GM23338 (cell line): ENCODE data around the gene LRIG1.

ENCODE experiments used
- EZH2 ChIP-seq: fragments of 200-600 bp; sonication (generic); IDR thresholded peaks from one replicate; pipeline ENCODE4 v1.8.0; 2017; ENCODE audit warnings: antibody characterized with exemption, mild to moderate bottlenecking, low read depth; ENCODE audit not compliant: unreplicated experiment
- POLR2AphosphoS5 ChIP-seq: IDR thresholded peaks from 2 replicates; pipeline ENCODE4 v1.6.1; 2016; ENCODE audit warnings: antibody characterized with exemption, low read depth
- STAT1 ChIP-seq: IDR thresholded peaks from one replicate; pipeline ENCODE4 v1.6.1; 2016; ENCODE audit warnings: antibody characterized with exemption; ENCODE audit not compliant: unreplicated experiment
- TF ChIP-seq, protein P1 (sequence below), 2 experiments: fragments of 200-600 bp in 1 of 2; sonication (generic) in 1 of 2; conservative IDR thresholded peaks; 2 replicates each; pipeline versions ENCODE4 v1.5.1 to v1.6.1; 2016 to 2017; ENCODE audit warnings: antibody characterized with exemption in 2 of 2, low read depth in 2 of 2, mild to moderate bottlenecking in 2 of 2, moderate library complexity in 1 of 2
- TF ChIP-seq, protein P2 (sequence below): IDR thresholded peaks from one replicate; pipeline ENCODE4 v1.6.1; 2018; ENCODE audit warnings: antibody characterized with exemption; ENCODE audit not compliant: unreplicated experiment

DNA sequence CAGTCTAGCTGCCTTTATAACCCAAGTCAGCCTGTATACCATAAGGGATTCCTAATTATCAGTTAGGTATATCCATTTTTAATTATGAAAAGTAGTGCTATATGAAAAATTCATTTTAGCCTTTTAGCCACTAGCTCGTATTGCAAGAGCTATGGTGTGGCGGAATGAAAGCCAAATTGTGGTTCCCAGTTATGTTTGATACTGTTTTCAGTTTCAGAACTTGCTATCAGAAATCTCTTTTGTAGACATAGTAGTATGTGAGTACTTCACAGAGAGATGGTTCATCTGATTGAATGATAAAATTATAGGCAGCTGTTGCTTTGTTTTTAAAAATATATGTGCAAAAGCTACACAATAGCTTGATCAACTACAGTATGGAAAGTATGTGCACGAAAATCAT, 145.4 kb downstream of the LRIG1 start:
- TF ChIP-seq EZH2 (no peak), STAT1 (no peak), POLR2AphosphoS5 (no peak)
- TF ChIP-seq, protein P1, sequence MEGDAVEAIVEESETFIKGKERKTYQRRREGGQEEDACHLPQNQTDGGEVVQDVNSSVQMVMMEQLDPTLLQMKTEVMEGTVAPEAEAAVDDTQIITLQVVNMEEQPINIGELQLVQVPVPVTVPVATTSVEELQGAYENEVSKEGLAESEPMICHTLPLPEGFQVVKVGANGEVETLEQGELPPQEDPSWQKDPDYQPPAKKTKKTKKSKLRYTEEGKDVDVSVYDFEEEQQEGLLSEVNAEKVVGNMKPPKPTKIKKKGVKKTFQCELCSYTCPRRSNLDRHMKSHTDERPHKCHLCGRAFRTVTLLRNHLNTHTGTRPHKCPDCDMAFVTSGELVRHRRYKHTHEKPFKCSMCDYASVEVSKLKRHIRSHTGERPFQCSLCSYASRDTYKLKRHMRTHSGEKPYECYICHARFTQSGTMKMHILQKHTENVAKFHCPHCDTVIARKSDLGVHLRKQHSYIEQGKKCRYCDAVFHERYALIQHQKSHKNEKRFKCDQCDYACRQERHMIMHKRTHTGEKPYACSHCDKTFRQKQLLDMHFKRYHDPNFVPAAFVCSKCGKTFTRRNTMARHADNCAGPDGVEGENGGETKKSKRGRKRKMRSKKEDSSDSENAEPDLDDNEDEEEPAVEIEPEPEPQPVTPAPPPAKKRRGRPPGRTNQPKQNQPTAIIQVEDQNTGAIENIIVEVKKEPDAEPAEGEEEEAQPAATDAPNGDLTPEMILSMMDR (conservative IDR thresholded peaks at IDR 0.05; ENCODE audit: low read depth in 2 of 2): no peak
- TF ChIP-seq, protein P2, sequence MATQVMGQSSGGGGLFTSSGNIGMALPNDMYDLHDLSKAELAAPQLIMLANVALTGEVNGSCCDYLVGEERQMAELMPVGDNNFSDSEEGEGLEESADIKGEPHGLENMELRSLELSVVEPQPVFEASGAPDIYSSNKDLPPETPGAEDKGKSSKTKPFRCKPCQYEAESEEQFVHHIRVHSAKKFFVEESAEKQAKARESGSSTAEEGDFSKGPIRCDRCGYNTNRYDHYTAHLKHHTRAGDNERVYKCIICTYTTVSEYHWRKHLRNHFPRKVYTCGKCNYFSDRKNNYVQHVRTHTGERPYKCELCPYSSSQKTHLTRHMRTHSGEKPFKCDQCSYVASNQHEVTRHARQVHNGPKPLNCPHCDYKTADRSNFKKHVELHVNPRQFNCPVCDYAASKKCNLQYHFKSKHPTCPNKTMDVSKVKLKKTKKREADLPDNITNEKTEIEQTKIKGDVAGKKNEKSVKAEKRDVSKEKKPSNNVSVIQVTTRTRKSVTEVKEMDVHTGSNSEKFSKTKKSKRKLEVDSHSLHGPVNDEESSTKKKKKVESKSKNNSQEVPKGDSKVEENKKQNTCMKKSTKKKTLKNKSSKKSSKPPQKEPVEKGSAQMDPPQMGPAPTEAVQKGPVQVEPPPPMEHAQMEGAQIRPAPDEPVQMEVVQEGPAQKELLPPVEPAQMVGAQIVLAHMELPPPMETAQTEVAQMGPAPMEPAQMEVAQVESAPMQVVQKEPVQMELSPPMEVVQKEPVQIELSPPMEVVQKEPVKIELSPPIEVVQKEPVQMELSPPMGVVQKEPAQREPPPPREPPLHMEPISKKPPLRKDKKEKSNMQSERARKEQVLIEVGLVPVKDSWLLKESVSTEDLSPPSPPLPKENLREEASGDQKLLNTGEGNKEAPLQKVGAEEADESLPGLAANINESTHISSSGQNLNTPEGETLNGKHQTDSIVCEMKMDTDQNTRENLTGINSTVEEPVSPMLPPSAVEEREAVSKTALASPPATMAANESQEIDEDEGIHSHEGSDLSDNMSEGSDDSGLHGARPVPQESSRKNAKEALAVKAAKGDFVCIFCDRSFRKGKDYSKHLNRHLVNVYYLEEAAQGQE: no peak
